Tibial nerve (tissue), 3 donors: ENCODE measurements around the gene BICD1.

Experiments used
- CTCF ChIP-seq, 5 experiments: fragments of 200-600 bp in 3 of 5; fragments of 450-650 bp in 2 of 5; sonication (generic) in 3 of 5; IDR thresholded peaks; one replicate each; pipeline ENCODE4 v1.5.1; 2016 to 2019; ENCODE audit warnings: antibody characterized with exemption in 5 of 5, mild to moderate bottlenecking in 3 of 5, moderate library complexity in 2 of 5
- POLR2A ChIP-seq, 2 donors: fragments of 450-650 bp; IDR thresholded peaks; one replicate each; pipeline ENCODE4 v1.6.1; 2017; ENCODE audit warnings: antibody characterized with exemption in 2 of 2, mild to moderate bottlenecking in 2 of 2, moderate library complexity in 2 of 2

DNA sequence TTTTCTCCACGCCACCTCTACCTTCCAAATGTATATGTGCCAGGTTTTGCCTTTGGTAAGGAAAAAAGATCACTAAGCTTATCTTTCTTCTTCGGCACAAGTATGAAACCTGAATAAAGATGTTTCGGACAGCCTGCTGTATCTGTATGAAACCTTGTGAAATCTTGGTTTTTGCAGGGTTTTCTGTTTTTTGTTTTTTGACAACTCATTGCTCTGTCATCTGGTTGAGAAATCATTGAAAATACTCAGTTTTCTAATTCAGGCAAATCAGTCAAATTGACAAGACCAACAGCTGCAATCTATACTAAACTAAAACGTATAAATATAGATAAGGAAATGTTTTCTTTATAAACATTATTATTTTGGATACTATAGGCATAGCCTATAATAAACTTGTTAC is 229.6 kb downstream of the BICD1 start:
- TF ChIP-seq CTCF (IDR thresholded peaks at IDR 0.05) (no peak), POLR2A (IDR thresholded peaks at IDR 0.05) (no peak)
